NCI-H1694 treated with DMSO at 0.1 percent for 48 hours (cell line): ENCODE data around the gene JAK1.
A peak's percentile ranks its signal among the peaks of the same experiment; 100 is the strongest.

ENCODE experiments used
- DNase-seq: peaks from one replicate; lab custom pipeline; 2025; lab: John Stamatoyannopoulos, UW

JAK1 gene

GRCh38 chr1:64891448-64891825 lies 74.9 kb downstream of the JAK1 start:
- no peak for DNase-seq

- DNase-seq: no peak
Observed at GRCh38 chr1:64890699-64891447, 75.5 kb downstream of the JAK1 start.

- DNase-seq: no peak
Observed at GRCh38 chr1:64887689-64888217, 78.6 kb downstream of the JAK1 start.

GRCh38 chr1:64886877-64887276 lies 79.5 kb downstream of the JAK1 start:
- no peak for DNase-seq

- no peak for DNase-seq
Observed at GRCh38 chr1:64885648-64886047, 80.7 kb downstream of the JAK1 start.

- no peak for DNase-seq
Observed at GRCh38 chr1:64884261-64885040, 81.9 kb downstream of the JAK1 start.

- DNase-seq: no peak
Observed at GRCh38 chr1:64882574-64883255, 83.6 kb downstream of the JAK1 start.

- DNase-seq: no peak
Observed at GRCh38 chr1:64881281-64881680, 85.1 kb downstream of the JAK1 start.

GRCh38 chr1:64880449-64880848 lies 85.9 kb downstream of the JAK1 start:
- DNase-seq: no peak

GRCh38 chr1:64878931-64879611 lies 87.3 kb downstream of the JAK1 start:
- no peak for DNase-seq

GRCh38 chr1:64878090-64878489 lies 88.3 kb downstream of the JAK1 start:
- DNase-seq: no peak

GRCh38 chr1:64877598-64877997 lies 88.8 kb downstream of the JAK1 start:
- DNase-seq: no peak

- no peak for DNase-seq
Observed at GRCh38 chr1:64877151-64877550, 89.2 kb downstream of the JAK1 start.

- DNase-seq: no peak
Observed at GRCh38 chr1:64875606-64876005, 90.7 kb downstream of the JAK1 start.

- DNase-seq: peak; percentile 27
Observed at GRCh38 chr1:64875101-64875500, 91.2 kb downstream of the JAK1 start.

- DNase-seq: no peak
Observed at GRCh38 chr1:64874666-64875065, 91.7 kb downstream of the JAK1 start.

GRCh38 chr1:64873576-64873975 lies 92.8 kb downstream of the JAK1 start:
- DNase-seq: no peak

GRCh38 chr1:64872067-64872466 lies 94.3 kb downstream of the JAK1 start:
- no peak for DNase-seq

GRCh38 chr1:64871256-64871655 lies 95.1 kb downstream of the JAK1 start:
- no peak for DNase-seq

- DNase-seq: no peak
Observed at GRCh38 chr1:64867266-64867665, 99.1 kb downstream of the JAK1 start.

- peak; percentile 19 for DNase-seq
Observed at GRCh38 chr1:64866689-64867088, 99.7 kb downstream of the JAK1 start.

GRCh38 chr1:64865105-64865757 lies 101.1 kb downstream of the JAK1 start:
- no peak for DNase-seq
